Caco-2 (cell line): ENCODE results near the gene ADAD2. TPM values are rescaled to one million over a fixed set of nuclear protein-coding genes. Genes with fewer than 3 reads are reported as not detected.

Source experiments
- BruUV-seq: library from RNA; stranded (reverse); fragments of 400-500 nt; replicated peaks from 2 replicates; lab custom pipeline; 2021; lab: Mats Ljungman, UMichigan
- CTCF ChIA-PET: fragments of 300-600 bp; sonication (Branson Sonifier 250); formaldehyde crosslinking; loops from one replicate; lab custom pipeline; 2022; ENCODE audit warnings: antibody characterized with exemption; lab: Charles Lee
- POLR2A ChIA-PET: fragments of 300-600 bp; sonication (Branson Sonifier 250); formaldehyde crosslinking; loops from one replicate; lab custom pipeline; 2022; ENCODE audit warnings: antibody characterized with exemption; lab: Charles Lee
- DNase-seq, 2 experiments: peaks; one replicate each; pipeline versions ENCODE4 v3.0.0 to v3.0.0-alpha.2; 2020 to 2022
- H3K27me3 ChIP-seq: replicated peaks from 2 replicates; pipeline ENCODE4 v1.6.0; 2011; ENCODE audit warnings: low read length; ENCODE audit not compliant: control insufficient read depth, insufficient read depth
- H3K36me3 ChIP-seq: 2 replicates; pipeline ENCODE4 v1.5.1; 2011; ENCODE audit warnings: low read length; ENCODE audit not compliant: control insufficient read depth, insufficient read depth
- H3K4me1 ChIP-seq: fragments of 250-450 bp; sonication (Bioruptor Pico); 2 replicates; pipeline ENCODE4 v1.5.1; 2020; ENCODE audit warnings: mild to moderate bottlenecking
- H3K4me3 ChIP-seq: 2 replicates; pipeline ENCODE4 v1.5.1; 2011; ENCODE audit warnings: low read depth, mild to moderate bottlenecking, control low read depth, low read length
- H3K9me3 ChIP-seq: fragments of 250-450 bp; sonication (Bioruptor Pico); 2 replicates; pipeline ENCODE4 v1.5.1; 2020; ENCODE audit warnings: mild to moderate bottlenecking, moderate library complexity
- H3K27ac Mint-ChIP-seq: one replicate; pipeline ENCODE4 v1.8.0; 2022; ENCODE audit warnings: mixed read lengths; ENCODE audit not compliant: unreplicated experiment
- H3K27me3 Mint-ChIP-seq: one replicate; pipeline ENCODE4 v1.8.0; 2022; ENCODE audit warnings: mixed read lengths; ENCODE audit not compliant: insufficient read depth, unreplicated experiment
- H3K36me3 Mint-ChIP-seq: one replicate; pipeline ENCODE4 v1.8.0; 2022; ENCODE audit warnings: mild to moderate bottlenecking, mixed read lengths; ENCODE audit not compliant: insufficient read depth, unreplicated experiment
- H3K4me1 Mint-ChIP-seq: one replicate; pipeline ENCODE4 v1.8.0; 2022; ENCODE audit warnings: low read depth, mixed read lengths; ENCODE audit not compliant: unreplicated experiment
- H3K4me3 Mint-ChIP-seq: one replicate; pipeline ENCODE4 v1.8.0; 2022; ENCODE audit warnings: mild to moderate bottlenecking, moderate library complexity, mixed read lengths; ENCODE audit not compliant: unreplicated experiment
- H3K9me3 Mint-ChIP-seq: one replicate; pipeline ENCODE4 v1.8.0; 2022; ENCODE audit warnings: mixed read lengths; ENCODE audit not compliant: unreplicated experiment
- intact Hi-C: fragments of 100-400 bp; cut with micrococcal nuclease; formaldehyde crosslinking; loops from one replicate; pipeline ENCODE4 v1.10.0; 2022; ENCODE audit not compliant: unreplicated experiment
- total RNA-seq: library from RNA; stranded (reverse); gene quantifications from 2 replicates; pipeline ENCODE4 v1.2.3, GENCODE V29; 2022
- TF ChIP-seq, protein P1 (sequence below), 2 experiments: fragments of 200-600 bp in 1 of 2; IDR thresholded peaks; 1 replicate in 1 of 2; 2 replicates in 1 of 2; pipeline versions ENCODE4 v1.5.1 to v1.8.0; 2011 to 2022; ENCODE audit warnings: antibody characterized with exemption in 1 of 2, control low read depth in 1 of 2, inconsistent platforms in 1 of 2, low read depth in 1 of 2, low read length in 1 of 2, mild to moderate bottlenecking in 1 of 2, moderate library complexity in 1 of 2; ENCODE audit not compliant: insufficient read depth in 1 of 2, severe bottlenecking in 1 of 2, unreplicated experiment in 1 of 2

The ADAD2 gene
- total RNA-seq, 1 experiment from 2014 or later, result not detected

- Mint-ChIP-seq H3K4me1 (peaks cover 6% of the 10 kb centered on the region), H3K9me3 (no peaks in the 10 kb centered on the region), H3K27ac (no peak overlapping the region), H3K27me3 (no peaks in the 10 kb centered on the region), H3K4me3 (peak overlapping the region; percentile 93), H3K36me3 (peaks cover 24% of the 10 kb centered on the region)
- intact Hi-C loops, result loop anchor here (10.0 kb wide), 1 partner anchor 300 kb away; no protein-coding TSS in a partner anchor
- Histone ChIP-seq H3K4me1 (no peaks in the 10 kb centered on the region), H3K27me3 (no peaks in the 10 kb centered on the region), H3K4me3 (no peak overlapping the region), H3K36me3 (peaks cover 4% of the 10 kb centered on the region), H3K9me3 (no peaks in the 10 kb centered on the region)
- CTCF ChIA-PET, result no interaction called here
- TF ChIP-seq, protein P1, sequence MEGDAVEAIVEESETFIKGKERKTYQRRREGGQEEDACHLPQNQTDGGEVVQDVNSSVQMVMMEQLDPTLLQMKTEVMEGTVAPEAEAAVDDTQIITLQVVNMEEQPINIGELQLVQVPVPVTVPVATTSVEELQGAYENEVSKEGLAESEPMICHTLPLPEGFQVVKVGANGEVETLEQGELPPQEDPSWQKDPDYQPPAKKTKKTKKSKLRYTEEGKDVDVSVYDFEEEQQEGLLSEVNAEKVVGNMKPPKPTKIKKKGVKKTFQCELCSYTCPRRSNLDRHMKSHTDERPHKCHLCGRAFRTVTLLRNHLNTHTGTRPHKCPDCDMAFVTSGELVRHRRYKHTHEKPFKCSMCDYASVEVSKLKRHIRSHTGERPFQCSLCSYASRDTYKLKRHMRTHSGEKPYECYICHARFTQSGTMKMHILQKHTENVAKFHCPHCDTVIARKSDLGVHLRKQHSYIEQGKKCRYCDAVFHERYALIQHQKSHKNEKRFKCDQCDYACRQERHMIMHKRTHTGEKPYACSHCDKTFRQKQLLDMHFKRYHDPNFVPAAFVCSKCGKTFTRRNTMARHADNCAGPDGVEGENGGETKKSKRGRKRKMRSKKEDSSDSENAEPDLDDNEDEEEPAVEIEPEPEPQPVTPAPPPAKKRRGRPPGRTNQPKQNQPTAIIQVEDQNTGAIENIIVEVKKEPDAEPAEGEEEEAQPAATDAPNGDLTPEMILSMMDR (IDR thresholded peaks at IDR 0.05; ENCODE audit: insufficient read depth in 1 of 2, low read depth in 1 of 2, low read length in 1 of 2, severe bottlenecking in 1 of 2, unreplicated experiment in 1 of 2), result no peak
- no TSS peak for BruUV-seq
- DNase-seq, result no peak
- POLR2A ChIA-PET, result no interaction called here
Observed at GRCh38 chr16:84184775-84185174, 6.2 kb upstream of the ADAD2 start.

GRCh38 chr16:84186685-84187437 is 4.1 kb upstream of the ADAD2 start, which contains the start of gene TAF1C:
TAF1C (minus strand) TSS chr16:84187057; CDS start chr16:84184988, 2,069 bp downstream.
- H3K9me3 Mint-ChIP-seq, result no peaks in the 10 kb centered on the region
- H3K27me3 Mint-ChIP-seq, result no peaks in the 10 kb centered on the region
- H3K4me3 ChIP-seq, result peak within 1 kb of the TSS; percentile 96
- H3K36me3 Mint-ChIP-seq, result peaks cover 24% of the 10 kb centered on the region
- POLR2A ChIA-PET, result interaction anchor here (0.6 to 1.4 kb wide), 3 partner anchors 70 to 224 kb away, joined by 3 to 10 read pairs (median 5); partner anchors contain the start of gene MBTPS1
- H3K27me3 ChIP-seq, result no peaks in the 10 kb centered on the region
- peaks cover 6% of the 10 kb centered on the region for H3K4me1 Mint-ChIP-seq
- BruUV-seq, result no TSS peak
- TF ChIP-seq, protein P1 (IDR thresholded peaks at IDR 0.05; ENCODE audit: insufficient read depth in 1 of 2, low read depth in 1 of 2, low read length in 1 of 2, severe bottlenecking in 1 of 2, unreplicated experiment in 1 of 2), result peak; percentile 97 to 98
- H3K9me3 ChIP-seq, result no peaks in the 10 kb centered on the region
- H3K36me3 ChIP-seq, result peaks cover 4% of the 10 kb centered on the region
- peaks cover 4% of the 10 kb centered on the region; the same call in 1 of the 2 replicates for H3K4me1 ChIP-seq
- H3K4me3 Mint-ChIP-seq, result peak within 1 kb of the TSS; percentile 93
- H3K27ac Mint-ChIP-seq, result peak within 1 kb of the TSS; percentile 96
- intact Hi-C loops, result loop anchor here (1.0 to 10.0 kb wide), 2 partner anchors 42 to 298 kb away; partner anchors contain the start of genes DNAAF1 and HSDL1
- DNase-seq, result peak; percentile 92 to 96
- CTCF ChIA-PET, result interaction anchor here (0.5 to 1.8 kb wide), 35 partner anchors 8 to 688 kb away, joined by 3 to 19 read pairs (median 5); partner anchors contain the start of genes DNAAF1, HSDL1, MBTPS1 and SLC38A8

- DNase-seq, result no peak
- no peak overlapping the region for H3K27ac Mint-ChIP-seq
- H3K4me3 Mint-ChIP-seq, result no peak overlapping the region
- CTCF ChIA-PET, result no interaction called here
- intact Hi-C loops, result no loop called here
- POLR2A ChIA-PET, result no interaction called here
- H3K9me3 Mint-ChIP-seq, result no peaks in the 10 kb centered on the region
- no peaks in the 10 kb centered on the region for H3K27me3 ChIP-seq
- no peak overlapping the region for H3K4me3 ChIP-seq
- BruUV-seq, result no TSS peak
- H3K36me3 Mint-ChIP-seq, result peaks cover 4% of the 10 kb centered on the region
- no peaks in the 10 kb centered on the region for H3K36me3 ChIP-seq
- no peaks in the 10 kb centered on the region for H3K9me3 ChIP-seq
- no peaks in the 10 kb centered on the region for H3K4me1 Mint-ChIP-seq
- no peaks in the 10 kb centered on the region for H3K27me3 Mint-ChIP-seq
- TF ChIP-seq, protein P1 (IDR thresholded peaks at IDR 0.05; ENCODE audit: insufficient read depth in 1 of 2, low read depth in 1 of 2, low read length in 1 of 2, severe bottlenecking in 1 of 2, unreplicated experiment in 1 of 2), result no peak
- peaks cover 9% of the 10 kb centered on the region; the same call in 1 of the 2 replicates for H3K4me1 ChIP-seq
Observed at GRCh38 chr16:84191466-84191865, 509 bp downstream of the ADAD2 start.
